Fibroblast of lung (primary cell): ENCODE measurements around the gene ZNF823.

Experiments used
- EZH2 ChIP-seq: IDR thresholded peaks from 2 replicates; pipeline ENCODE4 v1.5.1; 2012; ENCODE audit warnings: low read length, control low read depth, mild to moderate bottlenecking; ENCODE audit errors: missing control alignments
- TF ChIP-seq, protein P1 (sequence below), 2 donors: IDR thresholded peaks in 1 of 2; conservative IDR thresholded peaks in 1 of 2; 1 replicate in 1 of 2; 2 replicates in 1 of 2; pipeline ENCODE4 v1.5.1; 2011 to 2012; ENCODE audit warnings: low read length in 2 of 2, control low read depth in 1 of 2, inconsistent platforms in 1 of 2, low read depth in 1 of 2, mild to moderate bottlenecking in 1 of 2

DNA sequence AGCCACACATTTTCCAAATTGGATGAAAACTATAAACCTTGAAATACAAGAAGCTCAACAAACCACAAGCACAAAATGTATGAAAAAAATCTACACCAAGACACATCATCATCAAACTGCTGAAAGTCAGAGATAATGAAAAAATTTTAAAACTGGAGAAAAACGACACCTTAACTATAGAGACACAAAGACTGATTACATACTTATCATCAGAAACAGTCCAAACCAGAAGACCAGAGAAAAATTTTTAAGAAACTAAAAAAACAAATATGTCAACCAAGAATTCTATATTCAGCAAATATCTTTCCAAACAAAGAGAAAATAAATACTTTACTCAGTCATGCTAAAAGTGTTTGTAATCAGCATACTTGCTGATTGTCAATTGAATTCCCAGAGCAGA lies 8.5 kb upstream of the ZNF823 start:
- TF ChIP-seq, protein P1, sequence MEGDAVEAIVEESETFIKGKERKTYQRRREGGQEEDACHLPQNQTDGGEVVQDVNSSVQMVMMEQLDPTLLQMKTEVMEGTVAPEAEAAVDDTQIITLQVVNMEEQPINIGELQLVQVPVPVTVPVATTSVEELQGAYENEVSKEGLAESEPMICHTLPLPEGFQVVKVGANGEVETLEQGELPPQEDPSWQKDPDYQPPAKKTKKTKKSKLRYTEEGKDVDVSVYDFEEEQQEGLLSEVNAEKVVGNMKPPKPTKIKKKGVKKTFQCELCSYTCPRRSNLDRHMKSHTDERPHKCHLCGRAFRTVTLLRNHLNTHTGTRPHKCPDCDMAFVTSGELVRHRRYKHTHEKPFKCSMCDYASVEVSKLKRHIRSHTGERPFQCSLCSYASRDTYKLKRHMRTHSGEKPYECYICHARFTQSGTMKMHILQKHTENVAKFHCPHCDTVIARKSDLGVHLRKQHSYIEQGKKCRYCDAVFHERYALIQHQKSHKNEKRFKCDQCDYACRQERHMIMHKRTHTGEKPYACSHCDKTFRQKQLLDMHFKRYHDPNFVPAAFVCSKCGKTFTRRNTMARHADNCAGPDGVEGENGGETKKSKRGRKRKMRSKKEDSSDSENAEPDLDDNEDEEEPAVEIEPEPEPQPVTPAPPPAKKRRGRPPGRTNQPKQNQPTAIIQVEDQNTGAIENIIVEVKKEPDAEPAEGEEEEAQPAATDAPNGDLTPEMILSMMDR (conservative IDR thresholded peaks at IDR 0.05 in 1 of 2, IDR thresholded peaks at IDR 0.05 in 1 of 2; ENCODE audit: low read depth in 1 of 2, low read length in 2 of 2): no peak
- no peak for TF ChIP-seq EZH2
